OCI-M2 (cell line): ENCODE measurements around the gene EIF2S1.
"Not testable (repeated sequence)": the region's sequence is repeated elsewhere in the genome, so short reads cannot be mapped to it uniquely, and the experiment has no call there.

Source experiments
- DNase-seq: peaks from one replicate; lab custom pipeline; 2025; ENCODE audit not compliant: unreplicated experiment; lab: John Stamatoyannopoulos, UW

Gene EIF2S1

GRCh38 chr14:67359775-67360469, at the start of gene EIF2S1, which contains the start of gene ATP6V1D:
Gene EIF2S1 (plus strand): TSS chr14:67360328. CDS start chr14:67364768, 4,440 bp downstream.
Gene ATP6V1D (minus strand): TSS chr14:67359804. CDS start chr14:67359698, 106 bp downstream.
- peak; percentile 89 for DNase-seq

- no peak for DNase-seq
Observed at GRCh38 chr14:67311868-67312267, 48.3 kb upstream of the EIF2S1 start.

GRCh38 chr14:67313153-67313552, 47.0 kb upstream of the EIF2S1 start:
- DNase-seq = no peak

- DNase-seq = no peak
Observed at GRCh38 chr14:67317822-67318221, 42.3 kb upstream of the EIF2S1 start.

- no peak for DNase-seq
Observed at GRCh38 chr14:67319142-67319541, 41.0 kb upstream of the EIF2S1 start.

GRCh38 chr14:67329666-67330065, 30.5 kb upstream of the EIF2S1 start:
- DNase-seq = not testable (repeated sequence)

GRCh38 chr14:67331368-67332125, 28.6 kb upstream of the EIF2S1 start:
- DNase-seq = no peak

GRCh38 chr14:67332468-67332867, 27.7 kb upstream of the EIF2S1 start:
- no peak for DNase-seq

- no peak for DNase-seq
Observed at GRCh38 chr14:67335781-67336180, 24.3 kb upstream of the EIF2S1 start.

GRCh38 chr14:67341231-67341630, 18.9 kb upstream of the EIF2S1 start:
- DNase-seq = not testable (repeated sequence)

GRCh38 chr14:67343601-67344230, 16.4 kb upstream of the EIF2S1 start:
- no peak for DNase-seq

GRCh38 chr14:67345583-67345982, 14.5 kb upstream of the EIF2S1 start:
- no peak for DNase-seq

GRCh38 chr14:67352055-67352454, 8.1 kb upstream of the EIF2S1 start:
- DNase-seq = no peak

- DNase-seq = no peak
Observed at GRCh38 chr14:67357186-67357968, 2.8 kb upstream of the EIF2S1 start.

- DNase-seq = no peak
Observed at GRCh38 chr14:67357969-67358354, 2.2 kb upstream of the EIF2S1 start.

- no peak for DNase-seq
Observed at GRCh38 chr14:67358924-67359774, 979 bp upstream of the EIF2S1 start.

- DNase-seq = no peak
Observed at GRCh38 chr14:67360470-67361206, 510 bp downstream of the EIF2S1 start.

- no peak for DNase-seq
Observed at GRCh38 chr14:67365476-67365875, 5.3 kb downstream of the EIF2S1 start.

GRCh38 chr14:67370830-67371229, 10.7 kb downstream of the EIF2S1 start:
- no peak for DNase-seq
